Stimulated activated CD8-positive, alpha-beta memory T cell treated with anti-CD3 and anti-CD28 coated beads, Interleukin-15, amount 100 ng/mL, for 48 hours (primary cell): Measurements from ENCODE around the gene HMCN1.

Experiments
- DNase-seq, 2 donors: peaks; one replicate each; pipeline ENCODE4 v3.0.0-alpha.2; 2020; ENCODE audit warnings: low read depth in 2 of 2

Gene HMCN1

GRCh38 chr1:185733818-185734735, at the start of gene HMCN1:
Gene HMCN1, plus strand, starts transcription at chr1:185734391. Its CDS starts 389 bp downstream, at chr1:185734780.
- peak in 1 of 2 donors; percentile 4 for DNase-seq

- DNase-seq = no peak
Measured at GRCh38 chr1:185686821-185687778, 47.1 kb upstream of the HMCN1 start.

- DNase-seq = no peak
Measured at GRCh38 chr1:185690527-185690926, 43.7 kb upstream of the HMCN1 start.

- no peak for DNase-seq
Measured at GRCh38 chr1:185693654-185694053, 40.5 kb upstream of the HMCN1 start.

GRCh38 chr1:185694081-185694480, 40.1 kb upstream of the HMCN1 start:
- no peak for DNase-seq

GRCh38 chr1:185695299-185695698, 38.9 kb upstream of the HMCN1 start:
- DNase-seq = no peak

GRCh38 chr1:185696422-185697150, 37.6 kb upstream of the HMCN1 start:
- no peak for DNase-seq

GRCh38 chr1:185699874-185700273, 34.3 kb upstream of the HMCN1 start:
- DNase-seq = no peak

- no peak for DNase-seq
Measured at GRCh38 chr1:185701650-185702049, 32.5 kb upstream of the HMCN1 start.

- DNase-seq = no peak
Measured at GRCh38 chr1:185704181-185704580, 30.0 kb upstream of the HMCN1 start.

- no peak for DNase-seq
Measured at GRCh38 chr1:185716095-185716494, 18.1 kb upstream of the HMCN1 start.

- no peak for DNase-seq
Measured at GRCh38 chr1:185719021-185719420, 15.2 kb upstream of the HMCN1 start.

- DNase-seq = no peak
Measured at GRCh38 chr1:185720633-185721272, 13.4 kb upstream of the HMCN1 start.

- no peak for DNase-seq
Measured at GRCh38 chr1:185721553-185721952, 12.6 kb upstream of the HMCN1 start.

GRCh38 chr1:185722098-185722497, 12.1 kb upstream of the HMCN1 start:
- no peak for DNase-seq

GRCh38 chr1:185727726-185728125, 6.5 kb upstream of the HMCN1 start:
- DNase-seq = no peak

- DNase-seq = no peak
Measured at GRCh38 chr1:185731446-185731845, 2.7 kb upstream of the HMCN1 start.

- no peak for DNase-seq
Measured at GRCh38 chr1:185732951-185733350, 1.2 kb upstream of the HMCN1 start.

- DNase-seq = no peak
Measured at GRCh38 chr1:185734929-185735700, 924 bp downstream of the HMCN1 start.

- DNase-seq = no peak
Measured at GRCh38 chr1:185735701-185736064, 1.5 kb downstream of the HMCN1 start.

- no peak for DNase-seq
Measured at GRCh38 chr1:185739967-185740366, 5.8 kb downstream of the HMCN1 start.
